H9 (cell line): ENCODE results near the gene ORAI3. TPM values are rescaled to one million over a fixed set of nuclear protein-coding genes. Genes with fewer than 3 reads are reported as not detected.

Source experiments
- DNase-seq: peaks from one replicate; pipeline ENCODE4 v3.0.0-alpha.2; 2017
- H2AFZ ChIP-seq: one replicate; pipeline ENCODE4 v1.6.1; 2013; ENCODE audit warnings: mild to moderate bottlenecking, low read length, control low read depth, moderate library complexity
- H2AK5ac ChIP-seq: 2 replicates; pipeline ENCODE4 v1.6.1; 2013; ENCODE audit warnings: low read length, control low read depth, mixed read lengths; ENCODE audit not compliant: insufficient read length
- H2BK120ac ChIP-seq: one replicate; pipeline ENCODE4 v1.6.1; 2013; ENCODE audit warnings: low read depth, mild to moderate bottlenecking, low read length, control low read depth, inconsistent platforms; ENCODE audit not compliant: poor library complexity, severe bottlenecking
- H2BK12ac ChIP-seq: 2 replicates; pipeline ENCODE4 v1.6.1; 2013; ENCODE audit warnings: low read length, control low read depth, mixed read lengths, low read depth; ENCODE audit not compliant: insufficient read length
- H2BK15ac ChIP-seq: 2 replicates; pipeline ENCODE4 v1.6.1; 2013; ENCODE audit warnings: low read depth, low read length, control low read depth
- H2BK20ac ChIP-seq: one replicate; pipeline ENCODE4 v1.6.1; 2013; ENCODE audit warnings: low read depth, mild to moderate bottlenecking, low read length, control low read depth, inconsistent platforms; ENCODE audit not compliant: poor library complexity, severe bottlenecking
- H2BK5ac ChIP-seq: 2 replicates; pipeline ENCODE4 v1.6.1; 2013; ENCODE audit warnings: low read length, control low read depth, mixed read lengths; ENCODE audit not compliant: insufficient read length
- H3K14ac ChIP-seq: 2 replicates; pipeline ENCODE4 v1.6.1; 2013; ENCODE audit warnings: low read length, control low read depth; ENCODE audit not compliant: insufficient read depth
- H3K18ac ChIP-seq: 2 replicates; pipeline ENCODE4 v1.6.1; 2013; ENCODE audit warnings: low read depth, mild to moderate bottlenecking, mixed read lengths, low read length, control low read depth; ENCODE audit not compliant: insufficient read length
- H3K23ac ChIP-seq: 2 replicates; pipeline ENCODE4 v1.6.1; 2013; ENCODE audit warnings: low read length, control low read depth, mixed read lengths, low read depth; ENCODE audit not compliant: insufficient read length
- H3K23me2 ChIP-seq: 2 replicates; pipeline ENCODE4 v1.6.1; 2013; ENCODE audit warnings: low read depth, mild to moderate bottlenecking, mixed read lengths, low read length, control low read depth; ENCODE audit not compliant: insufficient read length, poor library complexity, severe bottlenecking
- H3K27ac ChIP-seq: 2 replicates; pipeline ENCODE4 v1.5.1; 2013; ENCODE audit warnings: low read length, control low read depth, mixed read lengths, low read depth; ENCODE audit not compliant: insufficient read length
- H3K27me3 ChIP-seq: 2 replicates; pipeline ENCODE4 v1.6.1; 2013; ENCODE audit warnings: low read length, control low read depth, inconsistent platforms; ENCODE audit not compliant: insufficient read depth
- H3K4ac ChIP-seq: 2 replicates; pipeline ENCODE4 v1.6.1; 2013; ENCODE audit warnings: low read depth, mild to moderate bottlenecking, control low read depth, inconsistent platforms, low read length, moderate library complexity
- H3K4me1 ChIP-seq: 2 replicates; pipeline ENCODE4 v1.6.1; 2013; ENCODE audit warnings: low read length, control low read depth, inconsistent platforms; ENCODE audit not compliant: insufficient read depth
- H3K4me2 ChIP-seq: 2 replicates; pipeline ENCODE4 v1.6.1; 2013; ENCODE audit warnings: low read length, control low read depth, mixed read lengths; ENCODE audit not compliant: insufficient read length, insufficient read depth
- H3K56ac ChIP-seq: 2 replicates; pipeline ENCODE4 v1.6.1; 2013; ENCODE audit warnings: low read depth, mild to moderate bottlenecking, mixed read lengths, low read length, control low read depth; ENCODE audit not compliant: insufficient read length
- H3K79me1 ChIP-seq: 2 replicates; pipeline ENCODE4 v1.6.1; 2013; ENCODE audit warnings: low read depth, mild to moderate bottlenecking, moderate library complexity, low read length, control low read depth, inconsistent platforms; ENCODE audit not compliant: insufficient read depth, poor library complexity, severe bottlenecking
- H3K79me2 ChIP-seq: 2 replicates; pipeline ENCODE4 v1.6.1; 2013; ENCODE audit warnings: low read length, control low read depth, inconsistent platforms; ENCODE audit not compliant: insufficient read depth
- H3K9ac ChIP-seq: 2 replicates; pipeline ENCODE4 v1.6.1; 2013; ENCODE audit warnings: low read length, control low read depth, mixed read lengths; ENCODE audit not compliant: insufficient read length; ENCODE audit errors: extremely low read depth
- H3K9me3 ChIP-seq: one replicate; pipeline ENCODE4 v1.6.1; 2013; ENCODE audit warnings: low read depth, low read length, inconsistent platforms; ENCODE audit not compliant: control insufficient read depth
- H3T11ph ChIP-seq: one replicate; pipeline ENCODE4 v1.6.1; 2013; ENCODE audit warnings: mild to moderate bottlenecking, low read length, control low read depth, inconsistent platforms
- H4K20me1 ChIP-seq: one replicate; pipeline ENCODE4 v1.6.1; 2013; ENCODE audit not compliant: control insufficient read depth, insufficient read length, insufficient read depth
- H4K5ac ChIP-seq: 2 replicates; pipeline ENCODE4 v1.6.1; 2013; ENCODE audit warnings: low read depth, mild to moderate bottlenecking, mixed read lengths, low read length, control low read depth; ENCODE audit not compliant: insufficient read length
- H4K8ac ChIP-seq: replicated peaks from 2 replicates; pipeline ENCODE4 v1.6.1; 2013; ENCODE audit warnings: low read length, control low read depth, mixed read lengths, low read depth; ENCODE audit not compliant: insufficient read length
- H4K91ac ChIP-seq: 2 replicates; pipeline ENCODE4 v1.6.1; 2013; ENCODE audit warnings: low read depth, mild to moderate bottlenecking, moderate library complexity, mixed read lengths, low read length, control low read depth; ENCODE audit not compliant: insufficient read length
- H3K27ac Mint-ChIP-seq, 3 experiments: 2 replicates in 2 of 3; 3 replicates in 1 of 3; pipeline ENCODE4 v1.8.0; 2020 to 2021; ENCODE audit warnings: mixed read lengths in 3 of 3, mild to moderate bottlenecking in 1 of 3, moderate library complexity in 1 of 3
- H3K27me3 Mint-ChIP-seq: 2 replicates; pipeline ENCODE4 v1.8.0; 2021; ENCODE audit warnings: low read depth, mild to moderate bottlenecking, moderate library complexity, mixed read lengths
- H3K36me3 Mint-ChIP-seq, 3 experiments: 2 replicates in 2 of 3; 3 replicates in 1 of 3; pipeline ENCODE4 v1.8.0; 2020 to 2021; ENCODE audit warnings: low read depth in 3 of 3, mixed read lengths in 3 of 3; ENCODE audit not compliant: insufficient read depth in 1 of 3
- H3K4me1 Mint-ChIP-seq, 2 experiments: 2 replicates each; pipeline ENCODE4 v1.8.0; 2020; ENCODE audit warnings: mixed read lengths in 2 of 2
- H3K4me3 Mint-ChIP-seq, 2 experiments: 2 replicates in 1 of 2; 3 replicates in 1 of 2; pipeline ENCODE4 v1.8.0; 2020 to 2021; ENCODE audit warnings: mild to moderate bottlenecking in 2 of 2, mixed read lengths in 2 of 2, moderate library complexity in 1 of 2
- H3K9me3 Mint-ChIP-seq, 2 experiments: 2 replicates in 1 of 2; 3 replicates in 1 of 2; pipeline ENCODE4 v1.8.0; 2020; ENCODE audit warnings: mild to moderate bottlenecking in 2 of 2, mixed read lengths in 2 of 2, moderate library complexity in 1 of 2
- WGBS: extraction: QIAGEN DNeasy Blood & Tissue Kit; methylation state at CpG from one replicate; pipeline ENCODE4 v1.1.7; 2013; ENCODE audit warnings: missing lambda C conversion rate, low lambda C conversion rate, mixed read lengths; ENCODE audit not compliant: insufficient read length; ENCODE audit errors: extremely low coverage; 5-methylcytosine and 5-hydroxymethylcytosine counted together
- total RNA-seq: library from RNA; stranded (reverse); gene quantifications from 2 replicates; pipeline ENCODE4 v1.2.1, GENCODE V29; 2021
- TF ChIP-seq, protein P1 (sequence below): fragments of 200-600 bp; sonication (generic); conservative IDR thresholded peaks from 3 replicates; pipeline ENCODE4 v1.8.0; 2021; ENCODE audit warnings: antibody characterized with exemption, mild to moderate bottlenecking

ORAI3 gene
- total RNA-seq, 1 experiment from 2014 or later = 6.9 TPM

DNA sequence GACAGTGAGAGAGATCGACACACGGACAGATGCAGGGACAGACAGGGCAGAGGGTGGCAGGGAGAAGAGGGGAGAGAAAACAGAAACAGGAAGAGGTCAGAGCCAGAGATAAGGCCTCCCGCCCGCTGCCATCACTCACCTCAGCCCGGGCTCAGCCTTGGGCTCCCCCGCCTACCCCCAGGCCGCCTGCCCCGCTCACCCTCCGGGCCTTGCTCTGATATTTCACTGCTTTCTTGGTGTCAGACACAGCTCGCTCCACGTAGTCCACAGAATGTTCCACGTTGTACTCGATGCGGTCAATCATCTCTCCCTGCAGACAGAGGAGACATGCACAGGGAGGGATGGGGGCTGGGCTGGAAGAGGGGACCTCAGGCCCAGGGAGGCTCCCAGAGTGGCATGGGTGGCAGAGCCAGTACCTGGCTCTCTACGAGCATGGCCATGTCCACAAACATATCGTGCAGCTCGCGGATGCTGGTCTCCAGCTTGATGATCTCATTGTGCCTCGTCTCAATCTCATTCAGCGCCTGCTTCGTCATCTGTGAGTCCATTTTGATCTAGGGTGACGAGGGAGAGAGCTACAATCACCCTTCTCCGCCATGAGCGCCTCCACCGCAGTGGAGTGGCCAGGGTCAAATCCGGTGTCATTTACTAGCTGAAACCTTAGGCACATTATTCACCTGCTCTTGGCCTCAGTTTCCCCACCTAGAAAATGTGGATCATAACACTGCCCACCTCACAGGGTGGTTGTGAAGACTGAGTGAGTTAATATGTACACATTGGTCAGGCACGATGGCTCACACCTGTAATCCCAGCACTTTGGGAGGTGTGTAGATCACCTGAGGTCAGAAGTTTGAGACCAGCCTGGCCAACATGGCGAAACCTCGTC is 44.3 kb downstream of the ORAI3 start:
- DNase-seq = no peak
- Mint-ChIP-seq H3K4me3 (no peak overlapping the region), H3K36me3 (peaks cover 0 to 9% (median 2%) of the 10 kb centered on the region in 3 experiments; a peak in 2 of 7 replicates), H3K4me1 (peaks cover 12 to 18% of the 10 kb centered on the region in 2 experiments), H3K9me3 (no peaks in the 10 kb centered on the region), H3K27ac (peak overlapping the region in 1 of 3 experiments; percentile 27; a peak in 2 of 7 replicates), H3K27me3 (peaks cover 6% of the 10 kb centered on the region)
- Histone ChIP-seq H3T11ph (no peak overlapping the region), H3K23me2 (peaks cover 12% of the 10 kb centered on the region), H2BK5ac (no peak overlapping the region), H3K9ac (no peak overlapping the region), H2BK15ac (no peak overlapping the region), H4K8ac (no peak overlapping the region), H4K5ac (no peak overlapping the region), H4K20me1 (no peaks in the 10 kb centered on the region), H2AK5ac (no peak overlapping the region), H3K4me1 (no peaks in the 10 kb centered on the region), H3K79me2 (no peaks in the 10 kb centered on the region), H4K91ac (no peak overlapping the region), H3K4ac (no peak overlapping the region), H3K27ac (no peak overlapping the region), H3K4me2 (no peak overlapping the region), H3K23ac (no peak overlapping the region), H3K9me3 (no peaks in the 10 kb centered on the region), H3K79me1 (no peaks in the 10 kb centered on the region), H3K18ac (no peak overlapping the region), H2BK12ac (no peak overlapping the region), H2BK20ac (no peak overlapping the region), H3K56ac (no peak overlapping the region), H3K27me3 (no peaks in the 10 kb centered on the region), H3K14ac (no peak overlapping the region), H2BK120ac (no peak overlapping the region), H2AFZ (no peak overlapping the region)
- WGBS = no CpG with 5 or more reads among the region's 29 CpGs
- TF ChIP-seq, protein P1, sequence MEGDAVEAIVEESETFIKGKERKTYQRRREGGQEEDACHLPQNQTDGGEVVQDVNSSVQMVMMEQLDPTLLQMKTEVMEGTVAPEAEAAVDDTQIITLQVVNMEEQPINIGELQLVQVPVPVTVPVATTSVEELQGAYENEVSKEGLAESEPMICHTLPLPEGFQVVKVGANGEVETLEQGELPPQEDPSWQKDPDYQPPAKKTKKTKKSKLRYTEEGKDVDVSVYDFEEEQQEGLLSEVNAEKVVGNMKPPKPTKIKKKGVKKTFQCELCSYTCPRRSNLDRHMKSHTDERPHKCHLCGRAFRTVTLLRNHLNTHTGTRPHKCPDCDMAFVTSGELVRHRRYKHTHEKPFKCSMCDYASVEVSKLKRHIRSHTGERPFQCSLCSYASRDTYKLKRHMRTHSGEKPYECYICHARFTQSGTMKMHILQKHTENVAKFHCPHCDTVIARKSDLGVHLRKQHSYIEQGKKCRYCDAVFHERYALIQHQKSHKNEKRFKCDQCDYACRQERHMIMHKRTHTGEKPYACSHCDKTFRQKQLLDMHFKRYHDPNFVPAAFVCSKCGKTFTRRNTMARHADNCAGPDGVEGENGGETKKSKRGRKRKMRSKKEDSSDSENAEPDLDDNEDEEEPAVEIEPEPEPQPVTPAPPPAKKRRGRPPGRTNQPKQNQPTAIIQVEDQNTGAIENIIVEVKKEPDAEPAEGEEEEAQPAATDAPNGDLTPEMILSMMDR = no peak
